GM19455 (cell line): Measurements from ENCODE around the gene VPREB3.
A peak's percentile ranks its signal among the peaks of the same experiment; 100 is the strongest.

ENCODE experiments used
- ATAC-seq: cut with Tn5 transposase; IDR thresholded peaks from one replicate; pipeline ENCODE4 v1.9.1; 2021; ENCODE audit not compliant: unreplicated experiment

Gene VPREB3

GRCh38 chr22:23767673-23768548 lies 13.7 kb upstream of the VPREB3 start, which contains the start of gene CHCHD10:
CHCHD10 (minus strand) TSS chr22:23767972; CDS start chr22:23767874, 98 bp downstream.
- ATAC-seq, result peak; percentile 54

GRCh38 chr22:23767303-23767672 lies 13.1 kb upstream of the VPREB3 start:
- ATAC-seq, result no peak

DNA sequence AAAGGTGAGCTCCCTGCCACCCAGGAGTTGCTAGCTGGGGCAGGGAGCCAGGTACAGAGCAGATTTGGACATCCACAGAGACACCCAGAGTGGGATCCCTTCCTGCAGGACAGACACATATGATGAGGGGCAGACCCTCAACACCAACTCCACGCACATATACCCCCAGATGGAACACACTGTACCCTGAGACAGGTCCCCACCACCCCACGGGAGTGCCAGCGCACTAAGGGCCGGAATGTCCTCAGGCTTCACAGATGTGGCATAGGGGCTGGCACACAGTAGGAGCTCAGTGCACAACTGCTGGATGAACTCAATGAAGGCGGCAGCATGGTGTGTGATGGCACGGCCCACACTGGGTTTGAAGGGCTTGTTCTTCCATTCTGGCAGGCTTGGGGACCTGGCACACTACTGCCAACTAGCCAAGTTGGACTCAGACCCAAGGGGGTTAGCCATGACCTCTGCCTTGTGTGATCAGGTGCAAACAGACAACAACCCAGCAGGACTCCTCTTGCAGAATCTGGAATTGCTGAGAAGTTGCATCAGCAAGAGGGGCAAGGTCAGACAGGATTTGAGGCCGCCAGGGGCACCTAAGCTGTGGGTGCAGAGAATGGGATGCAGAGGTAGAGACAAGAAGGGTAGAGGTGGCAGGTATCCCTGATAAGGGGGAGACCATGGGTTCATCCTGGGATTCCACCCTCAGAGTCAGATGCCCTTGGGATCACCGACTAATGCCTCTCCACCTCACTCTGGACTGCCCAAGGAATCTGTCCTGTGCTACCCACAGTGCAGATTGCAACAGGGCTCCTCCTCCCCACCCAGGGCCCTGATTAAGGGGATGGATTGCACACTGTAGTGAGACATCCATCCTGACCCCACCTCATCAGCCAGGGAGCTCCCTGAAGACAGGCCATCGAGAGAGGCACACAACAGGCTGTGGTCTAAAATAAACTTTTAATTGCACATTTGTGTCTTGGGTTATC lies 11.0 kb upstream of the VPREB3 start:
- ATAC-seq, result no peak

GRCh38 chr22:23763954-23764353 lies 9.7 kb upstream of the VPREB3 start:
- ATAC-seq, result no peak

GRCh38 chr22:23763579-23763945 lies 9.3 kb upstream of the VPREB3 start:
- ATAC-seq, result no peak

DNA sequence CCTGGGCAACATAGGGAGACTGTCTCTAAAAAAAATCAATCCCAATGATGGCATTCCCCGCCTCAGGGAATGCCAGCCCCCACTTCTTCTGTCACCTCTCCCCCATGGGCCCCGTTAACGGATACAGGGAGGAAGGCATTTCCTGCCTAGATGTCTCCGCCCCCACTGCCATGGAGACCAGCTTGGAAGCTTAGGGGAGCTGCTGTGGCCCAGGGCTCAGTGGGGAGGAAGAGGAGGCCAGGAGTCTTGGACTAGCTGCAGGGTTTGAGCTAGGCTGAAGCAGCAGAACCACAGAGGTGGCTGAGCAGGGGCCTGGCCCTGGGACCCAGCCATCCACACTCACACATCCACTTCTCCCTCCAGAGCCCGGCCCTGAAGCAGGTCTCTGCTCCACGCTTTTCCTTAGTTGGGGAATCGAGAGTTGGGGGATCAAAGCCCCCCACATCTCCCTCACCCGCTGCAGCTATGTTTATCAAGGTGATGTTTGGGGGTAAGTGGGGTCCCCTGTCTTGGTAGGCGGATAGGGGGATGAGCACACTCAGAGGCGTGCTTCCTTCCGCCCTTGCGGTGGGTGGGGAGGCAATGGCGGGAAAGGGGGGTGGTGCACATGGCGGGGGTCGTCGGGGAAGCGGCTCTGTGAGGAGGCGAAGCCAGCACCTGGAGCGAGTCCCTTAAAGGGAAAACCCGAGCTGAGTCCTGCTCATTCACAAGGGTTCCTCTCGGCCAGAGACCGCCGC lies 8.8 kb upstream of the VPREB3 start, which contains the start of gene C22orf15:
Gene C22orf15, plus strand, starts transcription at position 149 of the 737 bp plus-strand sequence. Its CDS starts 317 bp downstream, at position 466.
- no peak for ATAC-seq

DNA sequence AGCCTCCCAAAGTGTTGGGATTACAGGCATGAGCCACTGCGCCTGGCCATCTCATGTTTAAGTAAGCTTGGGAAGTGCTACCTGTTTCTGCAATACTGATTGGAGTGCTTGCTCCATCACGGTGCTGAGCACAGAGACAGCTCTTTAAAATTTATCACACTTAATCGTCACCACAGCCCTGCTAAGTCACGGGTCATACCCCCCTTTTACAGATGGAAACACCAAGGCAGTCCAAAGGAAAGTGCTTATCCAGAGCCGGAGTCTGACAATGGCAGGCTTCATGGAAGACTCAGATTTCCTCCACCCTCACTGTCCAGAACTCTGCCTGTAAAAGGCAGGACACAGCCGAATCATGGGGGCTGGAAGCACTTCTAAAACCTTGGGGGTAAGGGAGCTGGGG lies 5.8 kb upstream of the VPREB3 start:
- ATAC-seq, result no peak

- ATAC-seq, result no peak
Measured at GRCh38 chr22:23759566-23759965, 5.3 kb upstream of the VPREB3 start.

DNA sequence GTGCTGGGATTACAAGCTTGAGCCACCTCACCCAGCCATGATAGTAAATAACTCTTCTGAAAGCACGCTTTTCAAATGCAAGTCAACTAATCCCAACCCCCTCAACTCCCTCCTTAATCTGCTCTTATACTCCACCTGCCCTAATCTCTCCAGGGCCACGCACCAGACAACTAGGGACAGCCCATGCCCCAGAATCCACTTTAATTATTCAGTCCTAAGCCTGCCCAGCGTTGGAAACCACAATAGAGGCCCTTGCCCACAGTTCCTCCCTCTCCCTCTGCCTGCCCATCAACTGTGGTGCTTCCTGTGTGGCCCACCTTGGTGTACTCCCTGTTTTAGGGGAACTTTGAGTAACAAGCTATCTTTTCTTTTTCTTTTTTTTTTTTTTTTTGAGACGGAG lies 2.7 kb upstream of the VPREB3 start:
- no peak for ATAC-seq

GRCh38 chr22:23755711-23756110 lies 1.5 kb upstream of the VPREB3 start:
- no peak for ATAC-seq

DNA sequence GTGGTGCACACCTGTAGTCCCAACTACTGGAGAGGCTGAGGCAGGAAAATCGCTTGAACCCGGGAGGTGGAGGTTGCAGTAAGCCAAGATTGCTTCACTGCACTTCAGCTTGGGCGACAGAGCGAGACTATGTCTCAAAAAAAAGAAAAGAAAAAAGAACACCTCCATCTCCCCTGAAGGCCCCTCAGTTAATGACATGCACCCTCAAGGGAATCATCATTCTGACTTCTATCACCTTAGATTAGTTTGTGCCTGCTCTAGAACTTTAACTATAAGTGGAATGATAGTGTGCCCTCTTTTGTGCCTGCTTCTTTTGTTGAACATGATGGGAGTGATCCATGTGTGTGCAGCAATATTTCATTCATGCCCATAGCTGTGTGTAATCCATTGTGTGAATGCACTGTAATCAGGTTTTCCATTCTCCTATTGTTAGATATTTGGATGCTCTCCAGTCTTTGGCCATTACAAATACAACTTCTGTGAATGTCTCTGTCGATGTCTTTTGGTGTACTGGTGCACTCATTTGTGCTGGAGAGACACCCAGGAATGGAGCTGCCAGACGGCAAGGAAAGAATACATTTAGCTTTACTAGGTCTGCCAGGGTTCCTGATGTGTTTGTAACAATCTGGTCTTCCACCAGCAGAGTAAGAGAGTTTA lies 883 bp upstream of the VPREB3 start:
- no peak for ATAC-seq

DNA sequence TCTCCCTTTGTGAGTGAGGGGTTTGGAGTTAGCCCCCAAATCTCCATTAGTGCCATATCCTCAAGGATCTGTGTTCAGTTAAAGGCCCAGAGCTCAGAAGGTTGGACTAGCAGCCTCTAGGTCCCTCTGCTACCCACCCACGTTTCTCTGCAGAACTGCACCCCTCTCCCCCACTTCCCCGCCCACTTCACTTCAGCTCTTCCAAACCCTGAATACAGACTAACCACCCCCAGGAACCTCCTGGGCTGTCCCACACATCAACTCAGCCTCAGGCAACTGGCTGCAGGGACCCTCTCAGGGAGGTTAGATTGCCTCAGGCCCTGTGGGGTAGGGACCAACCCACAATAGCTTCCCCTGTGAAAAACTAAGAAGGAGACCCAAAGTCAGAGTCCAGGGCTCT lies 840 bp downstream of the VPREB3 start:
- no peak for ATAC-seq

GRCh38 chr22:23752750-23753149 lies 1.5 kb downstream of the VPREB3 start:
- ATAC-seq, result no peak

DNA sequence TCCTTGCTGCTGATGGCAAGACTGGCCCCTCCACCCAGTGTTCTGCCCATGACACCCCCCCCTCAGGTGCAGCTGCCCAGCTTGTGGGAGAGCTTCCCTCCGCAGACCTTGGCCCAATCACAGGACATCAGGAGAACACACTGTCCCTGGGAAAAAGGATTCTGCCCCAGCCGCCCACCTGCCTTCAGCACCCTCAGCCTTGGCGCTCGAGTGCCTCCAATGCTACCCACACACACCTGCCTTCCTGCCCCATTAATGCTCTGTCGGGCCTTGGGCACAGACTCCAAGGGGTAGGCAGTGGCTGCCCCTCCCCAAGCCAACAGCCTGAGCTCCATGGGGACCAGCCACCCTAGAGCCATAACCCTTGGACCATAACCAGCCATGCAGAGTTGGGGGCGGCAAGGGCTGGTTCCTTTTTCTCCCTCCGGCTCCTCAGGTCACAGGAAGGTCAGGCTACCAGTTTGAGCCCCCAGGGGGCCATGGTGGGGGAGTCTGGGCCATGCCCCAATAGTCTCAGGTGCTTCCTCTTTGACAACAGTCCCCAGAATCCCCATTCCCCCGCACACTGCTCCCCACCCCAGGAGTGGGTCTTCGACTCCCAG lies 2.0 kb downstream of the VPREB3 start:
- ATAC-seq, result no peak

GRCh38 chr22:23751441-23751996 lies 2.7 kb downstream of the VPREB3 start:
- peak; percentile 14 for ATAC-seq

DNA sequence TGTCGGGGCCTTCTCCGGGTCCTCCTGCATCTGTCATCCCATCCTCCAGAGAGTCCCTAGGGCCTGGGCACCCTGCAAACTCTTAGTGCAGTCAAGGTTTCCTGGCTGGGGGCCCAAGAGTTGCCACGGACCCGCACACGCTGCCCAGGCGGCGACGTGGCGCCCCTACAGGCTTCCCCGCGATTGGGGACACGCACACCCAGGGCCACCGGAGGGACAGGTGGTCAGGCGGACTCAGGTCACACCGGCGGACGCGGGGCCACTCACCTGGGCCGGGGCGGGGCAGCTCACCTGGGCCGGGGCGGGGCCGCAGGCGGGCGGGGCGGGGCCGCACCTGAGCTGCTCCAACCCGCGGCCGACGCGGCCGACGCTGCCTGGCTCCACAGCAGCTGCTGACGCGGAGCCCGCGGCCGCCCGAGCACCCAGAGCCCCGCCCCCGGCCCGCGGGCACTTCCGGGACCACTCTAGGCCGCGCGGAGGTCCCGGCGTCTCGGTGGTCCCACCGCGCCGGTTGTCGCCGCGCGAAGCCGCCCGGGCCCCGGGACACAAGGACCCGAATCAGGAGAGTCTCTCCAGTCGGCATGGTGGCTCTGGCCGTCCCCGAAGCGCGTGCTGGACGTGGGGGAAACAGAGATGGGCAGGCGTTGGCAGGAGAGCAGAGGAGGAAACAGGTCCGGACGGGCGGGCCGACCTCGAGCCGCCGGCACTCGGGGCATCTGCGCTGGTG lies 3.3 kb downstream of the VPREB3 start, which contains the start of gene ZNF70:
Gene ZNF70, minus strand, starts transcription at position 399 of the 727 bp plus-strand sequence. CDS start 5,972 bp downstream, outside the sequence.
- peak; percentile 69 for ATAC-seq

- ATAC-seq, result no peak
Measured at GRCh38 chr22:23750367-23750713, 3.9 kb downstream of the VPREB3 start.

DNA sequence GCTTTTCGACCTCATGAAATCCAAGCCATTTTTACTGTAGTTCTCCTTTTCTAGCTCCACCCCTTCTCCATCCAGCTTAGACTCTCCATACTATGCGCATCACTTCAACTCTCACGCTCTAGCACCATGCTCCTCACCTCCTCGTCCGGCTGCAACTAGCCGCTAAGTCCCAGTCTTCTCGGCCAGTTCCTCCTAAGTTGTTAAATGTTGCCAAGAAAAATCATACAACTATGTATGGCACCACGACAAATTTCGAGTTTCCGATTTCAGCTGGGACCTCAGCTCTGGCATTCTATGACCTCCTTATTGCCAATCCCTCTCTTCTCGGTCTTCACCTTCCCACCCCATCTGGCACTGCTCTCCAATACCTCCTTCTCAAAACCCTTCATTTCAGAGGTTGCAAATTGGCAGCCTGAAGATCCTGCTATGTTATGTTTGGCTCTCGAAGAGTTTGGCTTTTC lies 4.4 kb downstream of the VPREB3 start:
- no peak for ATAC-seq

DNA sequence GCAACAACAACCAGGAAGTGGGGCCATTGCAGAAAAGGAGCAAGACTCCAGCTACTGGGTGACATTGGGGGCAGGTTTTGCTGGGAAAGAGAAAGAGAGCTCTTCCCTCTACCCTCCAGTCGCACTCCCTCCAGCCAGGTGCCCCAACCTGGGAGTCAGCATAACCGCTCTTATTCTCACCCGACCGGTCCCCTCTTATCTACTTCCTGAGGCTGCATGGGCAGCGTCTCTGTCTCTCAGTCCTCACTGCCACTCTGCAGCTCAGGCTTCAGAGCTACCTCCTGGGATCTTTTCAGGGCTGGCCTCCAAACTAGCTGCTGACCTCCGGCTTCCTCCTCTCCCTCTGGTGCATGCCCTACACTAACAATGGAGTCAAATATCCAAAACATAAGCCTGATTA lies 8.4 kb downstream of the VPREB3 start:
- ATAC-seq, result no peak
